H9 (cell line): ENCODE measurements around the gene TMC2. TPM values are rescaled to one million over a fixed set of nuclear protein-coding genes. Genes with fewer than 3 reads are reported as not detected.

Source experiments
- DNase-seq: peaks from one replicate; pipeline ENCODE4 v3.0.0-alpha.2; 2017
- H2AFZ ChIP-seq: one replicate; pipeline ENCODE4 v1.6.1; 2013; ENCODE audit warnings: mild to moderate bottlenecking, low read length, control low read depth, moderate library complexity
- H2AK5ac ChIP-seq: 2 replicates; pipeline ENCODE4 v1.6.1; 2013; ENCODE audit warnings: low read length, control low read depth, mixed read lengths; ENCODE audit not compliant: insufficient read length
- H2BK120ac ChIP-seq: one replicate; pipeline ENCODE4 v1.6.1; 2013; ENCODE audit warnings: low read depth, mild to moderate bottlenecking, low read length, control low read depth, inconsistent platforms; ENCODE audit not compliant: poor library complexity, severe bottlenecking
- H2BK12ac ChIP-seq: 2 replicates; pipeline ENCODE4 v1.6.1; 2013; ENCODE audit warnings: low read length, control low read depth, mixed read lengths, low read depth; ENCODE audit not compliant: insufficient read length
- H2BK15ac ChIP-seq: 2 replicates; pipeline ENCODE4 v1.6.1; 2013; ENCODE audit warnings: low read depth, low read length, control low read depth
- H2BK20ac ChIP-seq: one replicate; pipeline ENCODE4 v1.6.1; 2013; ENCODE audit warnings: low read depth, mild to moderate bottlenecking, low read length, control low read depth, inconsistent platforms; ENCODE audit not compliant: poor library complexity, severe bottlenecking
- H2BK5ac ChIP-seq: 2 replicates; pipeline ENCODE4 v1.6.1; 2013; ENCODE audit warnings: low read length, control low read depth, mixed read lengths; ENCODE audit not compliant: insufficient read length
- H3K14ac ChIP-seq: 2 replicates; pipeline ENCODE4 v1.6.1; 2013; ENCODE audit warnings: low read length, control low read depth; ENCODE audit not compliant: insufficient read depth
- H3K18ac ChIP-seq: 2 replicates; pipeline ENCODE4 v1.6.1; 2013; ENCODE audit warnings: low read depth, mild to moderate bottlenecking, mixed read lengths, low read length, control low read depth; ENCODE audit not compliant: insufficient read length
- H3K23ac ChIP-seq: 2 replicates; pipeline ENCODE4 v1.6.1; 2013; ENCODE audit warnings: low read length, control low read depth, mixed read lengths, low read depth; ENCODE audit not compliant: insufficient read length
- H3K23me2 ChIP-seq: 2 replicates; pipeline ENCODE4 v1.6.1; 2013; ENCODE audit warnings: low read depth, mild to moderate bottlenecking, mixed read lengths, low read length, control low read depth; ENCODE audit not compliant: insufficient read length, poor library complexity, severe bottlenecking
- H3K27ac ChIP-seq: 2 replicates; pipeline ENCODE4 v1.5.1; 2013; ENCODE audit warnings: low read length, control low read depth, mixed read lengths, low read depth; ENCODE audit not compliant: insufficient read length
- H3K27me3 ChIP-seq: 2 replicates; pipeline ENCODE4 v1.6.1; 2013; ENCODE audit warnings: low read length, control low read depth, inconsistent platforms; ENCODE audit not compliant: insufficient read depth
- H3K4ac ChIP-seq: 2 replicates; pipeline ENCODE4 v1.6.1; 2013; ENCODE audit warnings: low read depth, mild to moderate bottlenecking, control low read depth, inconsistent platforms, low read length, moderate library complexity
- H3K4me1 ChIP-seq: 2 replicates; pipeline ENCODE4 v1.6.1; 2013; ENCODE audit warnings: low read length, control low read depth, inconsistent platforms; ENCODE audit not compliant: insufficient read depth
- H3K4me2 ChIP-seq: 2 replicates; pipeline ENCODE4 v1.6.1; 2013; ENCODE audit warnings: low read length, control low read depth, mixed read lengths; ENCODE audit not compliant: insufficient read length, insufficient read depth
- H3K56ac ChIP-seq: 2 replicates; pipeline ENCODE4 v1.6.1; 2013; ENCODE audit warnings: low read depth, mild to moderate bottlenecking, mixed read lengths, low read length, control low read depth; ENCODE audit not compliant: insufficient read length
- H3K79me1 ChIP-seq: 2 replicates; pipeline ENCODE4 v1.6.1; 2013; ENCODE audit warnings: low read depth, mild to moderate bottlenecking, moderate library complexity, low read length, control low read depth, inconsistent platforms; ENCODE audit not compliant: insufficient read depth, poor library complexity, severe bottlenecking
- H3K79me2 ChIP-seq: 2 replicates; pipeline ENCODE4 v1.6.1; 2013; ENCODE audit warnings: low read length, control low read depth, inconsistent platforms; ENCODE audit not compliant: insufficient read depth
- H3K9ac ChIP-seq: 2 replicates; pipeline ENCODE4 v1.6.1; 2013; ENCODE audit warnings: low read length, control low read depth, mixed read lengths; ENCODE audit not compliant: insufficient read length; ENCODE audit errors: extremely low read depth
- H3K9me3 ChIP-seq: one replicate; pipeline ENCODE4 v1.6.1; 2013; ENCODE audit warnings: low read depth, low read length, inconsistent platforms; ENCODE audit not compliant: control insufficient read depth
- H3T11ph ChIP-seq: one replicate; pipeline ENCODE4 v1.6.1; 2013; ENCODE audit warnings: mild to moderate bottlenecking, low read length, control low read depth, inconsistent platforms
- H4K20me1 ChIP-seq: one replicate; pipeline ENCODE4 v1.6.1; 2013; ENCODE audit not compliant: control insufficient read depth, insufficient read length, insufficient read depth
- H4K5ac ChIP-seq: 2 replicates; pipeline ENCODE4 v1.6.1; 2013; ENCODE audit warnings: low read depth, mild to moderate bottlenecking, mixed read lengths, low read length, control low read depth; ENCODE audit not compliant: insufficient read length
- H4K8ac ChIP-seq: replicated peaks from 2 replicates; pipeline ENCODE4 v1.6.1; 2013; ENCODE audit warnings: low read length, control low read depth, mixed read lengths, low read depth; ENCODE audit not compliant: insufficient read length
- H4K91ac ChIP-seq: 2 replicates; pipeline ENCODE4 v1.6.1; 2013; ENCODE audit warnings: low read depth, mild to moderate bottlenecking, moderate library complexity, mixed read lengths, low read length, control low read depth; ENCODE audit not compliant: insufficient read length
- H3K27ac Mint-ChIP-seq, 3 experiments: 2 replicates in 2 of 3; 3 replicates in 1 of 3; pipeline ENCODE4 v1.8.0; 2020 to 2021; ENCODE audit warnings: mixed read lengths in 3 of 3, mild to moderate bottlenecking in 1 of 3, moderate library complexity in 1 of 3
- H3K27me3 Mint-ChIP-seq: 2 replicates; pipeline ENCODE4 v1.8.0; 2021; ENCODE audit warnings: low read depth, mild to moderate bottlenecking, moderate library complexity, mixed read lengths
- H3K36me3 Mint-ChIP-seq, 3 experiments: 2 replicates in 2 of 3; 3 replicates in 1 of 3; pipeline ENCODE4 v1.8.0; 2020 to 2021; ENCODE audit warnings: low read depth in 3 of 3, mixed read lengths in 3 of 3; ENCODE audit not compliant: insufficient read depth in 1 of 3
- H3K4me1 Mint-ChIP-seq, 2 experiments: 2 replicates each; pipeline ENCODE4 v1.8.0; 2020; ENCODE audit warnings: mixed read lengths in 2 of 2
- H3K4me3 Mint-ChIP-seq, 2 experiments: 2 replicates in 1 of 2; 3 replicates in 1 of 2; pipeline ENCODE4 v1.8.0; 2020 to 2021; ENCODE audit warnings: mild to moderate bottlenecking in 2 of 2, mixed read lengths in 2 of 2, moderate library complexity in 1 of 2
- H3K9me3 Mint-ChIP-seq, 2 experiments: 2 replicates in 1 of 2; 3 replicates in 1 of 2; pipeline ENCODE4 v1.8.0; 2020; ENCODE audit warnings: mild to moderate bottlenecking in 2 of 2, mixed read lengths in 2 of 2, moderate library complexity in 1 of 2
- WGBS: extraction: QIAGEN DNeasy Blood & Tissue Kit; methylation state at CpG from one replicate; pipeline ENCODE4 v1.1.7; 2013; ENCODE audit warnings: missing lambda C conversion rate, low lambda C conversion rate, mixed read lengths; ENCODE audit not compliant: insufficient read length; ENCODE audit errors: extremely low coverage; 5-methylcytosine and 5-hydroxymethylcytosine counted together
- total RNA-seq: library from RNA; stranded (reverse); gene quantifications from 2 replicates; pipeline ENCODE4 v1.2.1, GENCODE V29; 2021
- TF ChIP-seq, protein P1 (sequence below): fragments of 200-600 bp; sonication (generic); conservative IDR thresholded peaks from 3 replicates; pipeline ENCODE4 v1.8.0; 2021; ENCODE audit warnings: antibody characterized with exemption, mild to moderate bottlenecking

Gene TMC2
- total RNA-seq, 1 experiment from 2014 or later = not detected

DNA sequence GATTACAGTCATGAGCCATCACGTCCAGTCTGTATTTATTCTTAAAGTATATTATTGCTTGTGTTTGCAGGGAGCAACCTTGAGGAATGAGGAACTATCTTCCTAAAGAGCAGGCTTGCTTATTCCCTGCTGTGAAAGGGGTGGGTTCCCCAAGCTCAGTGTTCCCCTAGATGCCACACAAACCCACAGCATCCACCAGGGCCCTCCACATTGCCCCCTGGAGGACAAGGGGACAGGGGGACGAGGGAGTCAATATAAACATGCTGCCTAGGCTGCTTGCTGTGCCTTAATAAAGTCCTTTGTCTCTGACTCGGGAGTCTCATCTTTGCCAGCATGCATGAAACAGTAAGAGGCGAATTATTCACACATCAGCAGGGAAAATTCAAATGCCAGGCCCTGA is 135.6 kb downstream of the TMC2 start:
- Mint-ChIP-seq H3K4me1 (peaks cover 0 to 4% of the 10 kb centered on the region in 2 experiments; a peak in 2 of 4 replicates), H3K36me3 (no peaks in the 10 kb centered on the region), H3K27ac (no peak overlapping the region), H3K9me3 (no peaks in the 10 kb centered on the region), H3K4me3 (no peak overlapping the region), H3K27me3 (peaks cover 54% of the 10 kb centered on the region)
- no peak for DNase-seq
- H4K8ac ChIP-seq = no peak overlapping the region
- no peaks in the 10 kb centered on the region for H3K4me1 ChIP-seq
- H3K23ac ChIP-seq = no peak overlapping the region
- TF ChIP-seq, protein P1, sequence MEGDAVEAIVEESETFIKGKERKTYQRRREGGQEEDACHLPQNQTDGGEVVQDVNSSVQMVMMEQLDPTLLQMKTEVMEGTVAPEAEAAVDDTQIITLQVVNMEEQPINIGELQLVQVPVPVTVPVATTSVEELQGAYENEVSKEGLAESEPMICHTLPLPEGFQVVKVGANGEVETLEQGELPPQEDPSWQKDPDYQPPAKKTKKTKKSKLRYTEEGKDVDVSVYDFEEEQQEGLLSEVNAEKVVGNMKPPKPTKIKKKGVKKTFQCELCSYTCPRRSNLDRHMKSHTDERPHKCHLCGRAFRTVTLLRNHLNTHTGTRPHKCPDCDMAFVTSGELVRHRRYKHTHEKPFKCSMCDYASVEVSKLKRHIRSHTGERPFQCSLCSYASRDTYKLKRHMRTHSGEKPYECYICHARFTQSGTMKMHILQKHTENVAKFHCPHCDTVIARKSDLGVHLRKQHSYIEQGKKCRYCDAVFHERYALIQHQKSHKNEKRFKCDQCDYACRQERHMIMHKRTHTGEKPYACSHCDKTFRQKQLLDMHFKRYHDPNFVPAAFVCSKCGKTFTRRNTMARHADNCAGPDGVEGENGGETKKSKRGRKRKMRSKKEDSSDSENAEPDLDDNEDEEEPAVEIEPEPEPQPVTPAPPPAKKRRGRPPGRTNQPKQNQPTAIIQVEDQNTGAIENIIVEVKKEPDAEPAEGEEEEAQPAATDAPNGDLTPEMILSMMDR = peak; percentile 65
- no peak overlapping the region for H3K4me2 ChIP-seq
- no peak overlapping the region for H4K91ac ChIP-seq
- no peak overlapping the region for H2AK5ac ChIP-seq
- H3K79me1 ChIP-seq = no peaks in the 10 kb centered on the region
- H4K5ac ChIP-seq = no peak overlapping the region
- H3K79me2 ChIP-seq = no peaks in the 10 kb centered on the region
- H2BK15ac ChIP-seq = no peak overlapping the region
- WGBS = no CpG with 5 or more reads among the region's 4 CpGs
- H4K20me1 ChIP-seq = no peaks in the 10 kb centered on the region
- no peak overlapping the region for H3K9ac ChIP-seq
- H2BK12ac ChIP-seq = no peak overlapping the region
- H3K27ac ChIP-seq = no peak overlapping the region
- no peak overlapping the region for H2BK5ac ChIP-seq
- no peak overlapping the region for H3T11ph ChIP-seq
- H3K9me3 ChIP-seq = no peaks in the 10 kb centered on the region
- no peaks in the 10 kb centered on the region for H3K27me3 ChIP-seq
- H2BK20ac ChIP-seq = no peak overlapping the region
- H2BK120ac ChIP-seq = no peak overlapping the region
- no peaks in the 10 kb centered on the region for H3K23me2 ChIP-seq
- no peak overlapping the region for H3K18ac ChIP-seq
- H3K56ac ChIP-seq = no peak overlapping the region
- H2AFZ ChIP-seq = no peak overlapping the region
- H3K14ac ChIP-seq = no peak overlapping the region
- no peak overlapping the region for H3K4ac ChIP-seq
